G401 (cell line): Measurements from ENCODE around the gene MED27. TPM values are rescaled to one million over a fixed set of nuclear protein-coding genes. Genes with fewer than 3 reads are reported as not detected.

ENCODE experiments used
- DNase-seq: peaks from one replicate; pipeline ENCODE4 v3.0.0-alpha.2; 2015; ENCODE audit warnings: low spot score
- in situ Hi-C: cut with HindIII; loops from 2 replicates; pipeline ENCODE4 v1.10.0; 2016; ENCODE audit warnings: low sequenced_read_pairs, mixed read lengths
- total RNA-seq: library from RNA; depleted of rRNA; stranded (reverse); fragments of >200 nt; shearing (Covaris generic); gene quantifications from 2 replicates; pipeline ENCODE4 v1.2.3, GENCODE V29; 2014

MED27 gene
- total RNA-seq, 1 experiment from 2014 or later: 46.7 TPM

- in situ Hi-C loops: no loop called here
- DNase-seq: no peak
Measured at GRCh38 chr9:132006677-132007370, 72.8 kb downstream of the MED27 start.

GRCh38 chr9:132005899-132006298 lies 73.8 kb downstream of the MED27 start:
- in situ Hi-C loops: no loop called here
- no peak for DNase-seq

GRCh38 chr9:132004323-132004722 lies 75.3 kb downstream of the MED27 start:
- no peak for DNase-seq
- in situ Hi-C loops: no loop called here

- no peak for DNase-seq
Measured at GRCh38 chr9:132003896-132004295, 75.8 kb downstream of the MED27 start.

GRCh38 chr9:132003319-132003704 lies 76.4 kb downstream of the MED27 start:
- DNase-seq: no peak
- in situ Hi-C loops: no loop called here

More at GRCh38 chr9:132003896-132004295, 75.8 kb downstream of the MED27 start:
- in situ Hi-C loops: no loop called here

GRCh38 chr9:132002643-132003318 lies 76.9 kb downstream of the MED27 start:
- no peak for DNase-seq
- in situ Hi-C loops: no loop called here

GRCh38 chr9:132001567-132001966 lies 78.1 kb downstream of the MED27 start:
- no peak for DNase-seq
- in situ Hi-C loops: no loop called here

GRCh38 chr9:132000659-132001058 lies 79.0 kb downstream of the MED27 start:
- DNase-seq: no peak

GRCh38 chr9:131999692-132000551 lies 79.7 kb downstream of the MED27 start:
- DNase-seq: no peak
- in situ Hi-C loops: no loop called here

More at GRCh38 chr9:132000659-132001058, 79.0 kb downstream of the MED27 start:
- in situ Hi-C loops: no loop called here

- DNase-seq: peak; percentile 86
- in situ Hi-C loops: no loop called here
Measured at GRCh38 chr9:131997779-131998178, 81.9 kb downstream of the MED27 start.

GRCh38 chr9:131997076-131997475 lies 82.6 kb downstream of the MED27 start:
- DNase-seq: no peak
- in situ Hi-C loops: no loop called here

- in situ Hi-C loops: no loop called here
- DNase-seq: no peak
Measured at GRCh38 chr9:131995382-131995781, 84.3 kb downstream of the MED27 start.

- DNase-seq: no peak
- in situ Hi-C loops: no loop called here
Measured at GRCh38 chr9:131994364-131995125, 85.1 kb downstream of the MED27 start.

- DNase-seq: no peak
- in situ Hi-C loops: no loop called here
Measured at GRCh38 chr9:131992906-131993657, 86.6 kb downstream of the MED27 start.

GRCh38 chr9:131987232-131987631 lies 92.4 kb downstream of the MED27 start:
- no peak for DNase-seq
- in situ Hi-C loops: no loop called here

- DNase-seq: no peak
- in situ Hi-C loops: no loop called here
Measured at GRCh38 chr9:131986576-131986975, 93.1 kb downstream of the MED27 start.

- in situ Hi-C loops: no loop called here
- DNase-seq: no peak
Measured at GRCh38 chr9:131986089-131986488, 93.6 kb downstream of the MED27 start.

- in situ Hi-C loops: no loop called here
- no peak for DNase-seq
Measured at GRCh38 chr9:131984564-131984963, 95.1 kb downstream of the MED27 start.
